22Rv1 (cell line): Measurements from ENCODE around the gene C1QTNF8.

Experiments used
- ZFX ChIP-seq: fragments of 450-650 bp; IDR thresholded peaks from 2 replicates; pipeline ENCODE4 v1.6.1; 2017; ENCODE audit warnings: antibody characterized with exemption, borderline replicate concordance
- TF ChIP-seq, protein P1 (sequence below): fragments of 450-650 bp; IDR thresholded peaks from 2 replicates; pipeline ENCODE4 v1.5.1; 2017; ENCODE audit warnings: mild to moderate bottlenecking

DNA sequence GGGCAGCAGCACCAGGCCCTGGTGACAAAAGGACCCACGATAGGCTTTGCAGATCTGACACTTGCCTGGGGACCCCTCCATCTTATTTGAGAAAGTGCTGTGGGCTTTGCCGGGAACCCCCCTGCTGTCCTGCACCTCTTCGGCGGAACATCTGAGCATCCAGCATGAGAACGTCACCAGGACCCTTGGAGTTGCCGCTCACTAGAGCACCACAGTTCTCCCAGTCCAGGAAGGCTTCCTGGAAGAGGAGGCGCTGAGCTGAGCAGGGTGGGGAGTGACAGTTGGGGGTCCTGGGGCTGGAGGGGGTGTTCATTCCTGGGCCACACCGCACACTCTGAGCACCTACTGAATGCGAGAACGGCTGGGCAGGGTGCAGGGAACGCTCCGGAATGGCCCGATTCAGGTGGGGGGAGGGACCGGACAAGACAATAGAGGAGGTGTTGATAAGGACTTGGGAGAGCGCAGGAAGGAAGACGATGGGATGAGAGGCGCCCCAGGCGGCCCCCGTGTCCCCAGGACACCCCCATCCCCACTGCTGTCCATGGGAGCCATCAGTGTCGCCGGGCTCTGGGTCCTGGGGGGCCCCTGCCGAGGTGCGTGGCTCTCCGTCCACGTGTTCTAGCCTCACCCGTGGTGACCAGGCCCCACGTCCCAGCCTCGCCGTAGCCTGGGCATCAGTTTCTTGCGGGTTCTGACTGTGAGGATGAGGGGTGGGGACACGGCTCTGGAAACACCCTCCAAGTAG lies 32.1 kb upstream of the C1QTNF8 start:
- TF ChIP-seq, protein P1, sequence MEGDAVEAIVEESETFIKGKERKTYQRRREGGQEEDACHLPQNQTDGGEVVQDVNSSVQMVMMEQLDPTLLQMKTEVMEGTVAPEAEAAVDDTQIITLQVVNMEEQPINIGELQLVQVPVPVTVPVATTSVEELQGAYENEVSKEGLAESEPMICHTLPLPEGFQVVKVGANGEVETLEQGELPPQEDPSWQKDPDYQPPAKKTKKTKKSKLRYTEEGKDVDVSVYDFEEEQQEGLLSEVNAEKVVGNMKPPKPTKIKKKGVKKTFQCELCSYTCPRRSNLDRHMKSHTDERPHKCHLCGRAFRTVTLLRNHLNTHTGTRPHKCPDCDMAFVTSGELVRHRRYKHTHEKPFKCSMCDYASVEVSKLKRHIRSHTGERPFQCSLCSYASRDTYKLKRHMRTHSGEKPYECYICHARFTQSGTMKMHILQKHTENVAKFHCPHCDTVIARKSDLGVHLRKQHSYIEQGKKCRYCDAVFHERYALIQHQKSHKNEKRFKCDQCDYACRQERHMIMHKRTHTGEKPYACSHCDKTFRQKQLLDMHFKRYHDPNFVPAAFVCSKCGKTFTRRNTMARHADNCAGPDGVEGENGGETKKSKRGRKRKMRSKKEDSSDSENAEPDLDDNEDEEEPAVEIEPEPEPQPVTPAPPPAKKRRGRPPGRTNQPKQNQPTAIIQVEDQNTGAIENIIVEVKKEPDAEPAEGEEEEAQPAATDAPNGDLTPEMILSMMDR, result no peak
- no peak for TF ChIP-seq ZFX
